HG02840 (cell line): ENCODE data around the gene KARS1.
A peak's percentile ranks its signal among the peaks of the same experiment; 100 is the strongest.
"Not testable (repeated sequence)": the region's sequence is repeated elsewhere in the genome, so short reads cannot be mapped to it uniquely, and the experiment has no call there.

Source experiments
- ATAC-seq: cut with Tn5 transposase; IDR thresholded peaks from one replicate; pipeline ENCODE4 v1.9.1; 2021; ENCODE audit warnings: mild to moderate bottlenecking, moderate library complexity, moderate number of reproducible peaks; ENCODE audit not compliant: unreplicated experiment, low FRiP score

Gene KARS1

DNA sequence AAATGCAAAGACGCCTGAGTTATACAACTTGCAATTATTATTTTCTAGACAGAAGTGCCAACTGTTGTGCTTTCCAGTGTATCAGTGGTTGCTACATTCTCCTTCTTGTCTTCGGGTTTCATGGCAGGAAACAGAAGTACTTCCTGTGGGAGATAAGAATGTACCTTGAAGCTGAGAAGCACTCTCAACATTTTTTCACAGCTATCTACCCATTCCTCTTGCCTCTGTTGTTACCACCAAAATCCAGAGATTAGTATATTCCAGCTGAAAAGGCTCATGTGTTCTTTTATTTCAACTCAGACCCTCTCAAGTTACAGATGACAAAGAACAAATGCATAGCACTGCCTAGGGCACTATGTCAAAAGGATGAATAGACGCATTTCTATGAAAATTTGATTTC, 19.6 kb downstream of the KARS1 start:
- ATAC-seq: no peak

DNA sequence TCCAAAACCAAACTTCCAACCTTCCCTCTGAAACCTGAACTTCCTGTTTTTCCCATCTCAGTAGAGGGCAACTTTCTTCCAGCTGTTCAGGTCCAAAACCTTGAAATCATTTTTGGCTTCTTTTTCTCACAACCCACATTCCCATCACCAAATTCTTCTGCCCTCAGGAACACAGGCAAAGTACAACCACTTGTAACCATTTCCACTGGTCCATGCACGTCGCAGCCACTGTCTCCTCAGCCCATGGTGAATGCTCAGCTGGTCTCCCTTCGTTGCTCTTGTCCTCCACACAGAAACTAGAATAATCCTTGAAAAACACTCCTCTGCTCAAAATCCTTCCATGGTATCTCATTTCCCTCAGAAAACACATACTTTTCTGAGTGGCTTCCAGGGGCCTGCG, 20.7 kb downstream of the KARS1 start:
- no peak for ATAC-seq

DNA sequence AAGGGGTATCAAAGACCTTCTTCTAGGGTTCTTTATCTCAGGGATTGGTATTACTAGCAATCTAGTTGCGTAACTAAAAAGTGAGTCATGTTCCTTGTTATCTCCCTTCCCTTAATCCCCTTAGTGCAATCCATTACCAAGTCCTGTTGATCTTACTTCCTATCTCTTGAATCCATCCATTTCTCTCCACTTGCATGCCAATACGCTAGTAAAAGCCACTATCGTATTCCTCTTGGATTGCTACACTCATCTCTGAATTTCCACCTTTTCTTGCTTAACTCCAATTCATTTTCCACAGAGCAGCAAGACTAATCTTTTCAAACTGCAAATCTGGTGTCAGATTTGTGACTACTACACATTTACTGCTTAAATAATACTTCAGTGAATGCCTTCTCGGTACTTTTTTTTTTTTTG, 22.5 kb downstream of the KARS1 start:
- no peak for ATAC-seq

DNA sequence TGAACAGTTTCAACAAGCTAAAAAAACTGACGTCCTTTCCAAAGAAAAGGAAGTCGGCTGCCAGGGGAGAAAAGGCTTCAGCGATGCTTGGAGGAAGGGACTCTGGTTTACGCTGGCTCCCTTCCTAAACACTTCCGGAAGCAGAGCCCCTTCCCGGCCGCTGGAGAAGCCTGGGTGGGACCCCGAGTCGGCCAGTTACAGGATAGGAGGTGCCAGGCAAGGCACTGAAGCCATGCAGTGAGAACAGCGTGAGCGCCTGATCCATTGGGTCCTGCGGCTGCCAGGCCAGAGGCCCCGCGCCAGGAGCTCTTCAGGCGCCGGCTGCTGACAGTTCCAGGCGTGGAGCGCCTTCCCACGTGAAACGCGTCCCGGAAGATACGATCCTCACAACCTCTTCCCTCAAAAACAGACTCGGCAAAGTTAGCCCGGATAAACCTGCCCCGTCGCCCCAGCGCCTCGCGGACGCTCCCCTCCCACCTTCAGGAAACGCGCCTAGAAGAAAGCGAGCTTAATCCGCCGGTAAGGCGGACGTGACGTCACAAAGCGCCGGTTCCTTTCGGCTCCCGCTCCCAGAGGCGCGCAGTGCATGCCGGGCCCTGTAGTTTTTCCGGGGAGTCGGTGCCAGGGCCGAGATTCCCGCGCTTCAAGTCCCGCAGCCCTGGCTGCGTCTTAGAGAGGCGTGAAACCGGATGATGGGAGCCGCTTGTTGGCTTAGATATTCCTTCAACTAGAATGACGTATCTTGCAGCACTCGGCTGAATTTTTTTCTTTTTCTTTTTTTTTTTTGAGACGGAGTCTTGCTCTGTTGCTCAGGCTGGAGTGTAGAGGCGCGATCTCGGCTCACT, 24.5 kb downstream of the KARS1 start, which contains the start of gene ADAT1:
Gene ADAT1 (minus strand): TSS at position 521 of the 845 bp plus-strand sequence. CDS start 2,482 bp downstream, outside the sequence.
- ATAC-seq: peak; percentile 90

DNA sequence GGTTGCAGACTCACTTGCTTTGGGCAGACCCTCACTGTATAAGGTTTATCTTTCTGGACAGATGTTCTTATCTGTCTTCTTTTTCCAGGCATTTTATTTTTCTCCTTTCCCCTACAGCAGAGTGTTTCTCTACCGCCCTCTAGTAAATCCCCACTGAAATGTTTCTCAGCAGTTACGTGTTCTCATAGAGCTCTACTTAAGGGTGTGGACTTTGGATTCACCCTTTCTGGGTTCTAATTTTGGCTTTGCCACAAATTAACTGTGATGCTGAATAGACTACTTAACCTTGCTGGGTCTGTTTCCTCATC, 26.3 kb downstream of the KARS1 start:
- no peak for ATAC-seq

DNA sequence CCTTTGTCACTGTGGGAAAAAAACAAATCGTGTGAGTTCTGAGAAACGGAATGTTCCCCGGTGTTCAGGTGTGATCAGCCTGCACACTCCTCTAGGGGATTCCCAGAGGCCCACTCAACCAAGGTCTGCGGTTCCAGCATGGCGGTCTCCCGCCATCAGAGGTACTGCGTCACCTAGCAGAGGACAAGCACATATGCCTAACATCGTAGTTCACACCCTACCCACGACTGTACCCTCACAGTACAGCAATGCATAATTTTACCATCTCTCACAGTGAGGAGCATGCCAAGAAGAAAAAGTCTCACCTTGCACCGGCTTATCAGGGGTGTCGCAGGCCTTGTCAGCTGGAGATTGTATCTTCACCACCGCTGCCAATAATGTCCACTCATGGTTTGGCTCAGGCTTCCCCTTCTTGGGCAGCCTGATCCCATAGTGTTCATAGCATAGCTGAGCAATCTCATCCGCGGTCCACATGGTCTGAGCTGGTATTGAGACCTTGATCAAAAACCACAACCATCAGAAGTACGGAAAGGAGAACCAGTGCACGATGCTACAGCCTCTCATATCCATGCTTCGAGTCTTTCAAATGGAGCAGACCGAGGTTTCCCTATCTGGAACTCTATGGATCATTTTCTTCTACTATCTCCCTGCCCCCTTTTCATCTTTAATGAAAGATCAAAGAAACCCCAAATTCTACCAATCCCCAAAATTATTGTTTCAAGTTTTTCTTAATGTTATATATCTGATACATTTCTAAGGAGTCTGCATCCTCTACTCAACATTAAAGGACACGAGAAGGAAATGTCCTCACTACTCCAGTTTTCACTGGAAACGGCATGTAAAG, 26.9 kb downstream of the KARS1 start:
- no peak for ATAC-seq

DNA sequence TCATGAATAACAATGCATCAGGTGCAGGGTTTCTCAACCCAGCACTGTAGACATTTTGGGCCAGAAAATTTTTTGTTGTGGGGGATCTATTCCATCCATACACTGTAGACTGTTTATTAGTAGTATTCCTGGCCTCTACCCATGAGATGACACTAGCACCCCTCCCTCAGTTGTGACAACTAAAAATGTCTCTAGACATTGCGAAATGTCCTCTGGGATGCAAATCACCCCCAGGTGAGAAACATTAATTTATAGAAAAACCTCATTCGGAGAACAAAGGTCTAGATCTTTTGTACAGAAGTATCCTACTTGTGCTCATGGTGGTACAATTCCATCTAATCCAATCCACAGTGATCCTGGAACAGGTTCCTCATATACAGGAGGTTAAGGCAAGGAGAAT, 28.7 kb downstream of the KARS1 start:
- no peak for ATAC-seq

DNA sequence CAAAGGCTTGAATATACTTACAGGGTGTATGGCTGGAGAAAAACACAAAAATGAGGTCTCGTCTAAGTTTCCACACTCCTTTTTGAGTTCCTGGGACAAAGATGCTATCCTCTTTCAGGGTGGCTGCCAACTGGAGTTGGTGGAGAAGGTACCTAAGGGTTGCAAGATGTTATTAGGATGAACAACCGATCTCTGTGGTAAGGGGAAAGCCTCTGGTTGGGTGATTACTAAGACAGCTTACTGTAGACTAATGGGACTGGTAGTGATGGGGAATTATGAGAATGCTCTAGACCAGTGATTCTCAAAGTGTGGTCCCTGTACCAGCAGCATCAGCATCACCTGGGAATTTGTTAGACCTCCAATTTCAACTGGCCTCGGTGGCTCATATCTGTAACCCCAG, 30.3 kb downstream of the KARS1 start:
- no peak for ATAC-seq

DNA sequence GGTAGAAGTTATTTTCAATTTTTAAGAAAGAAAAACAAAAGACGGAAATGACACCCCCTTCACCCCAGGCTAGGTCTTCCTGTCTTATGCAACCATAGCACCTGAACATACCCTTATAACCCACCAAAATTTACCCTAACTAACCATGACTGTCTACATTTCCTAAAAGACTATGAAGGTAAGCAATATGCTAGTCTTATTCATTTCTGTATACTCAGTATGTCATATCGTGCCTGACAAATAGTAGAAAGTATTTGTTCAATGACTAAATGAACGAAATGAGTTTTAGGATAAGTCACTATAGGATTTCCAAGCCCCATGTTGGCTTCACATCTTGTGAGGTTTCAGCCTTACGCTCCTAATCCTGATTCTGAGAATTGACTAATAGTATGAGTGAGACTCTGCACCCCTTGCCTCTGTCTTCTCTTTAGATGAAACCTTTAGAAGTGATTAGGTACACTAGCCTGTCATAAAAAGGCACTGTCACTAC, 30.9 kb downstream of the KARS1 start:
- no peak for ATAC-seq

DNA sequence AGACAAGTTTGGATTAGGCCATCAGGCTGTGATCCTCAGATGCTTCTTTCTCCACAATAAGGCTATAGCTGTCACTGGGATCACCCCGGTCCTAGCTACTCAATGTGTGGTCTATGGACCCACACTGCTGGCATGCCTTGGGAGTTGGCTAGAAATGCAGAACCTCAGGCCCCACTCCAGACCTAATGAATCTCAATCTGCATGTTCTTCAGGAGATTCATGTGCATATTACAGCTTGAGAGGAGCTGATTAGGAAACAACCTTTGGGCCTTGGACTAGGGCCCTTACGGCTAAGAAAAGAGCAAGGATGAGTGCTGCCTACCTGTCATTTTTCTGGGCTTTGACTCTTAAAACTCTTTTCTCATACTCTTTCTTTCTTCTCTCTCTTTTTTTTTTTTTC, 31.8 kb downstream of the KARS1 start:
- ATAC-seq: no peak

DNA sequence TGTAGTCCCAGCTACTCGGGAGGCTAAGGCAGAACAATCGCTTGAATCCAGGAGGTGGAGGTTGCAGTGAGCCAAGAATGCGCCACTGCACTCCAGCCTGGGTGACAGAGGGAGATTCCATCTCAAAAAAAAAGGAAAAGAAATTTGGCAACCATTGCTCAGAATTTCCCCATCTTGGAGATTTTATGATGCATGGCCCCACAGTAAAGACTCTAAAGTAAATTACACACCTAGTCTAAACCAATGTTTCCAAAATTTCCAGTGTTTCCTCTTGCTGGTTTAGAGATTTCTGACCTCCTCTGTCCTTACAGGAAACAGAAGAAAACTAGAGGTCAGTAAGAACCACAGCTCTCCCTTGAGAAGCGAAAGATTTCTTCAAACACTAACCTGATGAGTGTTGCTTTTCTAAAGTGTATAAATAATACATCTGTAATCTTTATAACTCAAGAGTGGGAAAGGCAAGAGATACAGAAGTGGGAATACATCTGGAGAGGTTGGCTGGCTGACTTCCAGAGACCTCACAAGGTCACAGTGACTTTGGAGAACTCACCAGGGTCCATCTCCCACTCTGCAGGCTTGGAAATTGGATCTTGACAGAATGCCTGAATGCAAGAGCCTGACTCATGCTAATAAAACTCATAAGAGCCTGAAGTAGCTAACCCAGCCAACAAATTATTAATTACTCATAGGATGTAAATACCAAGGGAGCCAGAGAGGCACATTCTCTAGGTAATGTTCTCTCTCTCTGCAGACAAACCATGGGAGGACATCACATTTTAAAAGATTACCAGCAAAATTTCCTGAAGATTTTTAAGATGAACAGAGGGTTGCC, 33.2 kb downstream of the KARS1 start:
- no peak for ATAC-seq

DNA sequence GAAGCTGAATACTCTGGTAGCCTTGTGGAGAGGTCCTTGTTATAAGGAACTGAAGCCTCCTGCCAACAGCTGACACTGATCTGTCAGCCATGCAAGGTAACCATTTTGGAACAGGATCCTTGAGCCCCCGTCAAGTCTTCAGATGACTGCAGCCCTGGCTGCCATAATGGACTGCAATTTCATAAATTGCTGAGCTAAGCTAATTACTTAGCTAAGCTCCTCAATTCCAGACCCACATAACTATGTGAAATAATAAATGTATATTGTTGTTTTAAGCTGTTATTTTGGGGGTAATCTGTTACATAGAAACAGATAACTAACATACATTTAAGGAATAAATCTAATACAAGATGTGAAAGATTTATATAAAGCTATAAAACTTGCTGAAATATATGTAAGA, 41.0 kb downstream of the KARS1 start:
- ATAC-seq: no peak

DNA sequence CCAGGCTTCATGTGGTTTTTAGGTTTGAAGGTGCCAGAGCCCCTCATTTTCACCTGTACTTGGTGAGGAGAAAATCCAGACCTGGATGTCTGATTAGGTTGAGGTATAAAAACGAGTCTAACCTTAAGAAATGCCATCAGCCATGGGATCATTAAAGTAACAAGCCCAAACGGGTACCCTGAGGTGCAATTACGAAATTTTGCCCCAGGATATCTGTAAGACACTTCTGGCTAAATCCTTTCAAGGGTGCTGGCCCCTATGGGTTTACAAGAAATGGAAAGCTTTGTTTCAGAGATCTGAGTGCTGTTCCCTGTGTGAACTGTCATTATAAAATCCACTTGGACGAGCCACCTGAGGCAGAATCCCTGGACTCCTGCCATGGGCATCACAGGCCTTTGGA, 44.2 kb downstream of the KARS1 start:
- no peak for ATAC-seq

DNA sequence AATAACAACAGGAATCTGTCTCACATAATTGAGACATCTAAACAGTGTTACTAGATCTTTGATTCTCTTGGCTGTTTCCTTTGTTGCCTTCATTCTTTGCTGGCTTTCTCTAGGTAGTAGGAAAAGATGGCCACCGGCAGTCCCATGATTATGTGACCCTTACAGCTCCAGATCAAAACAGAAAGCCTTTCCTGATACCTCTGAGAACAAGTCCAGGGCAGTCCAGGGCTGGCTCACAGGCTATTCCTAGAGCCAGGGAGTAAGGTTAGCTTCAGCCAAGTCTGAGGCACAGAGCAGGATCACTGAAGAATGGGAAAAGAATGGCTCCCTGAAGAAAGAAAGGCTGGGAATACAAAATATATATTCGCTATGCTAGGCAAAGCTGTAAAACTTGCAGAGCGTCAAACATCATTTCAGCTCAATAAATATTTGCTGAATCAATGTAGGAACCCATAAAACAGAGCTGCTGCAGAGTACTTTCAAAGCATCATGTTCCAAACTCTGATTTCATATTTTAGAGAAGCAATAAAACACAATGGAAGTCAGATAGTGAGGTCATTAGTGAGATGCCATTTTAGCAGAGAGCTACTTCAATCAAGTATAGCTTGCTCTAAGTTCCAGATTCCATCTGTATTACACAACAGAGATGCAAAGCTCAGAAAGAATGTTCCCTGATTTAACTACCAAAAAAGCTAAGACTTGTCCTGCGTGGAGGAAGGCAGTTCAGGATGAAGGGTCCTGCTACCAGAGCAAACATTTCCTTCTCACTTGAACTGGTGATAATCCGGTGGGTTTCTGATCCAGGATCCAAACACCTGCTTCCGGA, 47.8 kb downstream of the KARS1 start:
- no peak for ATAC-seq

DNA sequence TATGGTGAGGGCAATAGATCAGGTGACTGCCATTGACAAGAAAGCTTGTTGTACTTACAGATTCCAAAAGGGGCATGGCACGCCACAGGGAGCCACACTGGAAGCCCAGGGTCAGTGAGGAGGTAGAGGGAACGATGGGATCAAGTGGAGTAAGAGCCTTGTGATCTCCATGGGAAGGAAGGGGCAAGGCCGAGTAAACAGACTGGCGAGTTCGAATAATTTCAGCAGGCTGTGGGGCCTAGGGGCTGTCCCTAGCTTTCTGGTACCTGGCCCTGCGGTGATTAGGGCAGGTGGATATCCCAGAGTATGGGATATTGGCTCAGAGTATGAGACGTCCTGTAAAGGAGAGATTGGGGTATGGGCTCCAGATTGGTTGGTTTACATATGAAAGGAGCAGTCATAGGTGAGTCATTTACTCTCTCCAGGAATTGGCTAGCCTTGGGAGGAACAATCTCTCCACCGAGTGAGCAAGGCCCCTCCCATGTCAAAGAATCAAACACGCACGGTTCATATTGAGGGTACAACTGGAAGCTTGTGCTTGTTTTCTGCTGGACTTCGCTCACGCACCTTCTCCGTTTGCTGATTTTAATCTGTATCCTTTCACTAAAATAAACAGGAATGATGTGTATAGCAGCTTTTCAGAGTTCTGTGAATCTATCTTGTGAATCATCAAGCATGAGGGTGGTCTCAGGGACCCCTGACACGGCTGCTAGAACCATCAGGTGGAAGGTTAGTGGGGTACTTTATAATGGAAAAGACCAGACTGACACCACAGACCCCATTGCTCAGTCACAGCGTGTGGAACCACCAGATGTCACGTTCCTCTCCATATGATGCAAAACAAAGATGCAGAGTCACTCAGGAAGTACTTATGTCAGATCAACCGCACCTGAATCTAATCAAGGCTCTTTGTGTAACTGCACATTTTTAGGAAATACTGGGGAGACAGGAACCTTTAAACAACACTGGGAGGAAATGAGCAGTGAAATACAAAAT, 53.3 kb downstream of the KARS1 start:
- ATAC-seq: no peak

DNA sequence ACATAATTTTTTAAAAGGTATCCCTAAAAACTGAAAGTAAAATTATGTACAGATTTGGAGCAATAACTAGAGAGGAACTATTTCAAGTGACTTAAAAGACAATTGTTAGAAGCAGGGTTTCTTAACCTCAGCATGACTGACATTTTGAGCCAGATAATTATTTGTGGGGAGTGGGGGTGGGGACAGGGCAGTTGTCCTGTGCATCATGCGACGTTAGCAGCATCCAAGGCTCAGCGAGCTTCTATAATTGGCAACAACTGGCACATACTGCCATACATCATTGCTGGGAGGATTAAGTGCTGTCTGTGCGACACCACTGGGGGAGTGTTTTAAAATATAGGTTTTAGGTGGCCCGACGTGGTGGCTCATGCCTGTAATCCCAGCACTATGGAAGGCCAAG, 54.2 kb downstream of the KARS1 start:
- ATAC-seq: no peak

DNA sequence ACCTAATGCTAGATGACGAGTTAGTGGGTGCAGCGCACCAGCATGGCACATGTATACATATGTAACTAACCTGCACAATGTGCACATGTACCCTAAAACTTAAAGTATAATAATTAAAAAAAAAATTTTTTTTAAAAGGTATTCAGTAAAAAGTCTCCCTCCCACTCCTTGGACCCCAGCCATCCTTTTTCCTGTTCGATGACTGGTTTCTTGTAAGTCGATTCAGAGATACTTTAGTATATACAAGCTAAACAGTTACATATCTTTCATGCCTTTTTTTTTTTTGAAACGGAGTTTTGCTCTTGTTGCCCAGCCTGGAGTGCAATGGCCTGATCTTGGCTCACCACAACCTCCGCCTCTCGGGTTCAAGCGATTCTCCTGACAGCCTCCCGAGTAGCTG, 55.5 kb downstream of the KARS1 start:
- ATAC-seq: not testable (repeated sequence)

DNA sequence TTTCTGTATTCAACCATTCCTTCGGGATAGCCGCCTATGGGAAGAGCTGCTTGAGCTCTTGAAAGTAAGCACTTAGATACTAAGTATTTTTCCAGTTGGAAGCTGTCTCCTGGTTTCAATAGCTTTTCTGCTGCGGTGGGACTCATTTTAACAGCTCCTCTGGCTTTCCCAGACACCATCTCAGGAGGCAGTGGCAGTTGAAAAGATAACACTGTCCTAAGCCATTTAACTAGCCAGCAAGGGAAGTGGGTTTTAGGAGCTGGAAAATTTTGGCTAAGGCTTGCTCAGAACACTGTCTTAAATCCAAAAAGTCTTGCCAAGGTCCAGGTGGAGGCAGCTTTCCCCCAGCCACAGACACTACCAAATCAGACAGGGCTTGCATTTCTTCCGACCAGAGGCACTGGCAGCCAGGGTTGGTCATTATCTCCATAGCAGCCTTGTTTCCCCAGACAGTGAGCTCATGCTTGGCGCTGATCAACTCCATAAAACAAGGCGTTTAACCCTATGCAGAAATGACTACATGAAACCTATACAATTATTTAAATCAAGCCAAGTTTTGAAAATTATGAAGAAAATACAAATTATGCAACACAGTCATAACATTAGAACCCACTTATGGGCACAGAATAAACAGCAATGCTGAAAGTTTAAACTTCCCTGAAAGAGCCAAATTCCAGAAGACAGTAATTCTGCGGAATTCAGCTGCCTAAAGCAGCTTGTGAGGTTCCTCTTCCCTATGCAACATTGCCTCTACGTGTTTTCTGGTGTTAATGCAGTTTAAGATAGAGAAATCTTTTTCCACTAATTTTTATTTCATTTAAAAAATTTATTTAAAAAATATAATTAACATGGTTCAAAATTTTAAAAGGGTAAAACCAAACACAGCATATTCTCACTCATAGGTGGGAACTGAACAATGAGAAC, 56.3 kb downstream of the KARS1 start:
- ATAC-seq: no peak
